Measurements from ENCODE around the gene VAPB.
"Not testable (repeated sequence)": the region's sequence is repeated elsewhere in the genome, so short reads cannot be mapped to it uniquely, and the experiment has no call there.

Gene VAPB, protein sequence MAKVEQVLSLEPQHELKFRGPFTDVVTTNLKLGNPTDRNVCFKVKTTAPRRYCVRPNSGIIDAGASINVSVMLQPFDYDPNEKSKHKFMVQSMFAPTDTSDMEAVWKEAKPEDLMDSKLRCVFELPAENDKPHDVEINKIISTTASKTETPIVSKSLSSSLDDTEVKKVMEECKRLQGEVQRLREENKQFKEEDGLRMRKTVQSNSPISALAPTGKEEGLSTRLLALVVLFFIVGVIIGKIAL

DNA sequence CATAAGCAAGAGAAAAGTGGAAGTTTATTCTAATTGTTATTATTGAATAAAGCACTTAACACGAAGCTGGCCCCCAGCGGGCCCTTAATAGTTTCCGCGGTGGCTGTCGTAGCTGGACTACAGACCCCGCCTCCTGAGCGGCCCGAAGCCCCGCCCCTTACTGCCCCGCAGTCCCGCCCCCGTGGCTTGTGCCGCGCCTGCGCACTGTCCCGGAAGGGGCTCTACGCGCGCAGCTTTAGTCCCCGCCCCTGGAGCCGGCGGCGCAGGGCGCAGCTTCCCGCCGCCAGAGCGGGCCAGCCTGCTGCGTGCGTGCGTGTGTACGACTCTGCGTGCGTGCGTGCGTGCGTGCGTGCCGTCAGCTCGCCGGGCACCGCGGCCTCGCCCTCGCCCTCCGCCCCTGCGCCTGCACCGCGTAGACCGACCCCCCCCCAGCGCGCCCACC lies at the start of gene VAPB:
TSS of gene VAPB (plus strand) at position 348 of the 442 bp plus-strand sequence. CDS start 231 bp downstream, outside the sequence.
- peak; percentile 92 for DNase-seq

DNA sequence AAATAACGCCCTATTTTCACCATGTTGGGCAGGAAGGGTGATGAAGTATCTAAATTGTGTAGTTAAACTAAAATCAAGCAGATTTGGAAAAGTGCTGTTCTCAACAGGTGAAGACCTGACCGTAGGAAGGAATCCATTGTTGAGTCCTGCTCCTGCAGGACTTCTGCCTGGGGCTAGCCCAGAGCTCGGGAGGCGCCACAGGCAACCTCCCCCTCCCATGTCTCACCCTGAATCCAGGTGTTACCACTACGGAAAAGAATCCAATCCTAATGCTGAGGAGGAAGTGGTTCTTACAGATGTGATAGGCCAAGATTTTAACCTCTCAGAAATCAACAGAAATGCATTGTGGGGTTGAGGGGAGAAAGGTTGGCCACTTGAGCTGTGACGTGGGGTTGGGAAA lies 49.3 kb upstream of the VAPB start:
- DNase-seq: no peak

GRCh38 chr20:58340151-58340550 lies 48.9 kb upstream of the VAPB start:
- no peak for DNase-seq

DNA sequence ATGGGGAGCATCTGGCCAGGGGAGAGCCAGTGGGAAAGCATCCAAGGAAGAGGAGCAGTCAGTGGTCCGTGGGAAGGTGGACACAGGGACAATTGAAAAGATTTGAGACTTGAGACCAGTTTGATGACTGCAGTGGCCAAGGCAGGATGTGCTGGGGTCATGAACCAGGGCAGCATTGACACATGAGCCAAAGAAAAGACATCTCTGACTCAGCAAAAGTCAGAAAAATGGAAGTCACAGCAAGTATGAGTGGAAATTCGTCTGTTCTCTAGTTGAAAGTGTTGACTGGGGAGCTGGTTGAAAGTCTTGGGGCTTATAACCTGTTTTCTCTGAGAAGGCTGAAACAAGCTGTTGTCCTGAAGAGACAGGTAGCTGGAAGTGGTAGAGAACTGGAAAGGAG lies 48.2 kb upstream of the VAPB start:
- no peak for DNase-seq

GRCh38 chr20:58342104-58342945 lies 46.7 kb upstream of the VAPB start:
- no peak for DNase-seq

- DNase-seq: no peak
These were observed 44.3 kb upstream of the VAPB start for GRCh38 chr20:58344741-58345140.

DNA sequence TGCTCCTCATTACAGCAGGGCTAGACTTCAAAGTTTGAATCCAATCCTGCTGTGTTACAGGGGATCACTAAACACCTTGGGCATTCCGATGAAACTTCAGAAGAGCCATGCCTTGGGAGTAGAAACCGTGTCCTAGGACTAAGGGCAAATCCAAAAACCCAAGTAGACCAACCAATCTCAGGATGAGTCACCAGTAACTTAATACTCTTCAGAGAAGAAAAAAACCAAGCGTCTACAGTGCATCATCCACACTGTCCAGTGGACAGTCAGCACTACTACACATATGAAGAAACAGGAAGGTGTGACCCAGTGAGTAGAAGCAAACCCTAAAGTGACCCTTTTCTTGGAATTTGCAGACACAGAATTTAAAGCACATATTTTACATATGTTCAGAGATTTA lies 39.5 kb upstream of the VAPB start:
- DNase-seq: no peak

DNA sequence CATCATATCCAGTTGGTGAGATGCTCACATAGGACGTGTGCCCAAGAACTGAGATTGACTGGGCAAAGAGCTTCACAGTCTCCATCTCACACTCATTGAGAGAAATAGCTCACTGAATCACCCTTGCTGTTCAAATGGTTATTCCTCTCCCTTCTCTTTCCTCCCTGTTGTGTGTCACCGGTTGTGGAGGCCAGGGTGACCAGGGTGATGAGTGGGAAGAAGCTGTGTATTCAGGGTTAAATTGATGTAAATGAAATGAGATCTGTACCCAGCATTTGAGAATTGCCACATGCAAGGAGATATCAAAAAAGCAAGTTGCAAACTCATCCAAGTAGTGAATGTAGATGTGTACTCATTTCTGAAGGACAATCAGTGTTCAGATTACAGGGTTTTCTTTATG lies 36.6 kb upstream of the VAPB start:
- DNase-seq: no peak

DNA sequence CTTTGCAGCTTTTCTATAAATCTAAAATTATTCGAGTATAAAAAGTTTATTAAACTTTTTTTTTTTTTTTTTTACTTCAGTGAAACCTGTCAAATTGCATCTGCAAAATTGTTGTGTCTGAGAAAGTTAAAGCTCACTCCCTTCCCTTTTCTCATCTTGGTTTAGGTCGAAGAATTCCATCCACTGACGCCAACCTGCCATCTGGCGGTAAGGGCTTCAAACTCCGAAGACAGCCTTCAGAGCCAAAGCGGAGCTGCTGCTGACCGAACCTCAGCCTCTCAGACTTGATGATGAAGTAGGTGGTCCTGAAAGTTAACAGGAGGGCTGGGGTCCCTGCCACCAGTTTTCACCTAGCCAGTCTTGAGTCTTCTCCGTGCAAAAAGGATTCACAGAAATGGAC lies 29.6 kb upstream of the VAPB start:
- DNase-seq: no peak

DNA sequence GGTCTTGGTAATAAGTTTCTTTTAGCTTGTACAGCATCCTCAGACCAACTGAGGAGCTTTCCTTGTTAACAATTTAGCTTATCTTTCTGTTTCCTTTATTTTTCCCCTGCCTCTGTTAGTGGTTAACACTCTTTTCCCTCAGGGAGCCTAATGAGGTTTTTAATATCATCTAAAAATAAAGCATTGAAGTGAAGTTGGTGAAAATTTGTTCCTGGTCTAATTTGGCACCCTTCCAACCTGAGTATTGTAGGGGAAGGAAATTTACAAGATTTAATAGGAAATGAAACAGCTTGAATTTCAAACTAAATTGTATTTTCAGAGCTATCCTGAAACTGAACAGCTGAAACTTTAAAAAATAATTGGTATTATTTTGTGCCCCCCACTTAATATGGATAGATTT lies 28.1 kb upstream of the VAPB start:
- no peak for DNase-seq

- DNase-seq: no peak
These were observed 27.4 kb upstream of the VAPB start for GRCh38 chr20:58361481-58362205.

DNA sequence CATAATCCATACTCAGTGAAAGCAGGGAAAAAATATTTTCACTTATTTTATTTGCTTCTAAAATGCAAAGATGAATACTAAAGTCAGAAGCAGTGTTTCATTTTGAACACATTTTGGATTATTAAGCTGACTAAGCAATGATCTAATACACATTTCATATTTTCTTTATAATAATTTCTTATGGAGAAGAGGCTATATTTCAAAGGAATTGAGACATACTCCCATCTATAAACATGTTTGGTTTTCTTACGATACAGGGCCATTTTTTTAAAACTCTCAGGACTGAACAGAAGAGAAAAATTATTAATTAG lies 26.9 kb upstream of the VAPB start:
- DNase-seq: no peak

DNA sequence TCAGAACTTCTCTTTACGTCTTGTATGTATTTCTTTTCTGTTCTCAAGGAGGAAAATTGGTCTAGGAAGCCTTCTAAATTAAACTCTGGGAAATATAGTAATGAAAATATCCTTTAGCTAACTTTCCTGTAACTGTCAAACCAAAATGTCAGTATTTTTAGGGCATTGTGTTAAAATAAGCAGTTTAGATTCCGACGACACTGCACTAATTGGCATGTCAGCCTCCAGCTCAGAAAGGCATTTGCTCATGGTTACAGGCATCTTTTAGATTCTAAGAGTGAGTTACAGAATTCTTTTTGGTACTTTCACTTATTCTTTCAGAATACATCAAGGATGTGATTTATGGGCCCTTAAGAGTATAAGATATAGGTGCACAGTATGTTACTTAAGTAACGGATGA lies 26.1 kb upstream of the VAPB start:
- no peak for DNase-seq

GRCh38 chr20:58366866-58367265 lies 22.2 kb upstream of the VAPB start:
- no peak for DNase-seq

DNA sequence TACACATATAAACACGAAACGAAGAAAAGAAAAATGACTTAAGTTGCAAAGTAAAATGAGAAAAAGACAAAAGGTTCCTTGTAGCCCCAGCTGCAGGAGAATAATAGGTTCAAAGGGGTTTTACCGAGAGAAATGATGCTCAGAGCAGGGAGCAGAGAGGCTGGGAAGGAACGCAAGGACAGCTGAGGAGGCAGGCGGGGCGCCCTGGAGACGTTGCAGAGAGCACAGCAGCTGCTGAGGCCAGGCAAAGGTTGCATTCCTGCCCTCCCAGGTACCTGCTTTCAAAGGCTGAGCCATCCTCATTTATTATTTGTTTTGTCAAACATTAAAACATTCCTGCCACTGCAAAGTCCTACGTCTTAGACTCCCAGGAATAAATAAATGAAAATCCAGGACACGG lies 16.2 kb upstream of the VAPB start:
- DNase-seq: no peak

DNA sequence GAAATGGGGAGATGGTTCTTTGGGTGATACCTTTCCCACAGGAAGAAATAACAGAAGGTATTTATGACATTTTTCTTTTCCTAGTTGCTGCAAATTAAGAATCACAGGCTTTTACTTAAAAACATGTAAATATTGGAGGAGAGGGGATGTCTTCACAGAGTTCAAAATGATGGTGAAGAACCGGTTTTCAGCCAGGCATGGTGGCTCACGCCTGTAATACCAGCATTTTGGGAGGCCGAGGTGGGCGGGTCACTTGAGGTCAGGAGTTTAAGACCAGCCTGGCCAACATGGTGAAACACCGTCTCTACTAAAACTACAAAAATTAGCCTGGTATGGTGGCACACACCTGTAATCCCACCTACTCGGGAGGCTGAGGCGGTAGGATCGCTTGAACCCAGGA lies 15.7 kb upstream of the VAPB start:
- DNase-seq: not testable (repeated sequence)

DNA sequence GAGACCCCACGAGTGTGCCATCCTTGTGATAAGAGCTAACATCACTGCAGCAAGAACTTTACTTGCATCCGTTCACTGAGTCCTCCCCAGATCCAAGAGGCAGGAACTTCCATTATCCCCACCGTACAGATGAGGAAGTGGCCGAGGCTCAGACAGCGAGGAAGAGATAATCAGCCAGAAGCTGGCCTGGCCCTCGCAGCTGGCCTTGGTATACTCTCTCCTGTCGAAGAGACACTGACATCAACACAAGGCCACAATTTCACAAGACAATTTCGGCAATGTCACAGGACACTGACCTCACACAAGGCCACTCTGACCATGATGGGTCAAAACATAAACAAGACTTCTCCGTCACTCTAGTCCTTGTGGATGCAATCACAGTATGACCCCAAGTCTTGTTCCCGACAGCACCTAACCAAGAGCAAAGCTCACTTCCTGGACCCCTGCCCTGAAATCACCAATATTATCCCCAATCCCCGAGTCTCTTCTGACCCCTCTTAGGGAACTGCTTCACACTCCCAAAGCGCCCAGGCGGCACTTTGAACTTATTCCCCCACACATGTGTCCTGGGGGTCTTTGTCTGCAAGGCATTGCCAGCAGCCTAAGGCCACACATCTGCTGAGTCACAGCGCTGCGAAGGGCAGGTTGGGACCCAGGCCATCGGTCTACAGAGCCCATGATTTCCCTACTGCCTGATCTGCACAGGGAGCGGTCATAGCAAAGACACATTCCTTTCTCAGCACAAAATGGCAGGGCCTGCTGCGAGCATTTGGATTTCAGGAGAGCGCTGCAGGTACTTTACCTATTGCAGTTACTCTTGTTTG lies 14.8 kb upstream of the VAPB start:
- no peak for DNase-seq

GRCh38 chr20:58374906-58375758 lies 13.9 kb upstream of the VAPB start:
- DNase-seq: no peak

DNA sequence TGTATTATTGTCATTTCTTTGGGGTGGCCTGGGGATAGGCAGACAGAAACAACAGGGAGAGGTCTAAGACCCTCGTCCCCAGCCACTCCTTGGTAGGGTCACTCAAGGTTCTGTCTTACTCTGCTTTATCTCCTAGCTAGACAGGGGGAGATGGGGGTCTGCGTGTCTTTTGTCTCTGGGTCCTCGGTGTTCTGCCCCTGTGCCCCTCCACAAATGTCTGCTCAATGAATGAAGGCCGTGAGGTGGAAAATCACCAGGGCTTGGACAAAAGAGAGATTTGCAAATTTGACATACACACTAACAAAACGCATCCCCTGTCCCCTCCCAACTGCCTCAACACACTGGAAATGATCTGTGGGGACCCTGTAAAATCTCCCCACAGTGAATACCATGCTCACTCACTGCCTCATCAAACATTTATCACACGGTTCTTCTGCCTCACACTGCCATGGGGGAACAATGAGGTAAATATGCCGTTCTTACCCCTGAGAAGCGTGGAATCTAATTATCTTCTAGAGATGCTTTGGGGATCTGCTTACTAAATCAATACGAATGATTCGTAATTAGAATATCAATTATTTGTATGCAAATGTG lies 13.2 kb upstream of the VAPB start:
- no peak for DNase-seq

DNA sequence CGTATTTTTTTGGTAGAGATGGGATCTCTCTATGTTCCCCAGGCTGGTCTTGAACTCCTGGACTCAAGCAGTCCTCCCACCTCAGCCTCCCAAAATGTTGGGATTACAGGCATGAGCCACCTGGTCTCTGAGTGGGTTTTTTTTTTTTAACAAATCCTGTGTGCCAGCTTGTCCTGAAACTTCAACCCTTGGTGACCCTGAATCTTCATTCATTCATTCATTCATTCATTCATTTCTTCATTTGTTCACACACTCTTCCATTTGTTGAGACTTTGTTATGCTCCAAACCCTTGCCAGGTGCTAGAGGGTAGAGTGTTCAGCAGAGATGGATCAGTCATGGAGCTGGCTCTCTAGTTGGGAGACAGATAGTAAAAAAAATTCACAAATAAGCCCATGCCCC lies 12.0 kb upstream of the VAPB start:
- DNase-seq: no peak

GRCh38 chr20:58377766-58378401 lies 11.1 kb upstream of the VAPB start:
- no peak for DNase-seq
